Superior temporal gyrus (tissue), 1 donor: ENCODE data around the gene CRIP2.

Source experiments
- DNase-seq: peaks from one replicate; pipeline ENCODE4 v3.0.0-alpha.2; 2016; ENCODE audit errors: extremely low spot score

Gene CRIP2

GRCh38 chr14:105461903-105462302 lies 12.7 kb upstream of the CRIP2 start:
- no peak for DNase-seq

DNA sequence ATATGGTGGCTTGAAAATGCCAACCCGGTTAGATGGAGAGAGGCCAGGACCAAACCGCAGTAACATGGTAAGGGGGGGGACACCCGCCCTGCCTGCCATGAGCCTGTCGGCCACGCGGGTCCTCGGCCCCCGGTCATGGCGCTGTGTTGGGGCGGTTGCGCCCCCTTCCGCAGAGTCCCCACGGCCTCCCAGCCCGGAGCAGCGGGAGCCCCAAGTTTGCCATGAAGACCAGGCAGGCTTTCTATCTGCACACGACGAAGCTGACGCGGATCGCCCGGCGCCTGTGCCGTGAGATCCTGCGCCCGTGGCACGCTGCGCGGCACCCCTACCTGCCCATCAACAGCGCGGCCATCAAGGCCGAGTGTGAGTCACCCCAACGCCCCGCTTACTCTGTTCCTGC lies 10.1 kb upstream of the CRIP2 start:
- DNase-seq = no peak

- no peak for DNase-seq
Measured at GRCh38 chr14:105465209-105466031, 9.2 kb upstream of the CRIP2 start.

GRCh38 chr14:105466531-105467248 lies 7.9 kb upstream of the CRIP2 start:
- DNase-seq = no peak

DNA sequence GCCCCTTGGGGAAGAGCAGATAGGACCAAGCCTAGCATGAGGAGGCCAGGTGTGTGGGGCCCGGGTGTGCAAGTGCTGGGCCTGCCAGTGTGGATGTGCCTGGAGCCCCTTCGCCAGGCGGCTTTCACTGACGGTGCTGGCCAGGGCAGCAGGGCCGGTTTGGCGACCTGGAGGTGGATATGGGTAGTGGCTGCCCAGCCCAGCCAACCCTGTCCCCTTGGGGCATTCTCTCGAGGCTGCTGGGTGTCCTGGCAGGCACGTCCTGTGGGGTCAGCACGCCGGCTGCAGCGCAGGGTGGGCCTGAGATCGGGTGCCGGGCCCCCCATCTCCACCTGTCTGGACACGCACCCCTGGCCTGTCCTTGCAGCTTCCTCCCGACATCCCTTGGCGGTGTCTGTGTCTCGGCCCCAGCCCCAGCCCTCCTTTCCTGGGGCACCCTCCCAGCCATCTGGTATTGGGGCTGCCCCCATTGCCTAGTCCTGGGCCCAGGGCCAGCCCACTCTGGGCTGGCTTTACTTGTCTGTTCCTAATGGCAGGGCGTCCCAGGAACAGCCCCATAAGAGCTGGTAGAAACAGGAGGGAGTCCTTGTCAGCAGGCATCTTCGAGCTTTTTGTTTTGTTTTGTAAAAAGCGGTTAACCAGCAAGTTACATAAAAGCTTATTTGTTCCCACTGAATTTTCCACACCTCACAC lies 7.2 kb upstream of the CRIP2 start:
- peak; percentile 9 for DNase-seq

GRCh38 chr14:105467942-105468471 lies 6.6 kb upstream of the CRIP2 start:
- no peak for DNase-seq

DNA sequence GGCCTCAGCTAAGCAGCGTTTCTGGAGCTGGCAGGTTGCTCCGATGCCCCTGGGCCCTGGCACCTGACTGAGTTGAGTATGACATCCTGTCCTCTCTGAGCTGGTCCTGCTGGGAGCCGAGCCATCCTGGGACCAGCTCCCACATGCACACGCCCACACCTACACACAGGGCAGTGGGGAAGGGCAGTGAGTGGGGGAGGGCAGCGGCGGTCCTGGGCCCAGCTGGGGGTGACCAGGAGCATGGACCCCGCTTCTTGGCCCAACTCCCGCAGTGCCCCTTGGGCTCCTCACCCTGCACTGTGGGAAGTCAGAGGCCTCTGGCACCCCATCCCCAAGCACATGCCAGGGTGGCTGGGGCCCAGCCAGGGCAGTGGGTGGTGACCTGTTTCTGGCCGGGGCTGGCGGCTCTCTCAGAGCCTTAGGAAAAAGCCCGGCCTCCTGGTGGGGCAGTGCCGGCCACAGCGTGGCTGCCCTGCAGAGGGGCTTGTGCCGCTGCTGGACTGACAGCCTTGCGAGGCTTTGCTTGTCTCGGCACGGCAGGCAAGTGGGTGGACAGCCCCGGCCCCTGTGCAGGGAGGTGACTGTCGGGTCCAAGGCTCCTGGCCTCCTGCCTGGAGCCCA lies 5.9 kb upstream of the CRIP2 start:
- peak; percentile 5 for DNase-seq

- no peak for DNase-seq
Measured at GRCh38 chr14:105469456-105470349, 4.9 kb upstream of the CRIP2 start.

DNA sequence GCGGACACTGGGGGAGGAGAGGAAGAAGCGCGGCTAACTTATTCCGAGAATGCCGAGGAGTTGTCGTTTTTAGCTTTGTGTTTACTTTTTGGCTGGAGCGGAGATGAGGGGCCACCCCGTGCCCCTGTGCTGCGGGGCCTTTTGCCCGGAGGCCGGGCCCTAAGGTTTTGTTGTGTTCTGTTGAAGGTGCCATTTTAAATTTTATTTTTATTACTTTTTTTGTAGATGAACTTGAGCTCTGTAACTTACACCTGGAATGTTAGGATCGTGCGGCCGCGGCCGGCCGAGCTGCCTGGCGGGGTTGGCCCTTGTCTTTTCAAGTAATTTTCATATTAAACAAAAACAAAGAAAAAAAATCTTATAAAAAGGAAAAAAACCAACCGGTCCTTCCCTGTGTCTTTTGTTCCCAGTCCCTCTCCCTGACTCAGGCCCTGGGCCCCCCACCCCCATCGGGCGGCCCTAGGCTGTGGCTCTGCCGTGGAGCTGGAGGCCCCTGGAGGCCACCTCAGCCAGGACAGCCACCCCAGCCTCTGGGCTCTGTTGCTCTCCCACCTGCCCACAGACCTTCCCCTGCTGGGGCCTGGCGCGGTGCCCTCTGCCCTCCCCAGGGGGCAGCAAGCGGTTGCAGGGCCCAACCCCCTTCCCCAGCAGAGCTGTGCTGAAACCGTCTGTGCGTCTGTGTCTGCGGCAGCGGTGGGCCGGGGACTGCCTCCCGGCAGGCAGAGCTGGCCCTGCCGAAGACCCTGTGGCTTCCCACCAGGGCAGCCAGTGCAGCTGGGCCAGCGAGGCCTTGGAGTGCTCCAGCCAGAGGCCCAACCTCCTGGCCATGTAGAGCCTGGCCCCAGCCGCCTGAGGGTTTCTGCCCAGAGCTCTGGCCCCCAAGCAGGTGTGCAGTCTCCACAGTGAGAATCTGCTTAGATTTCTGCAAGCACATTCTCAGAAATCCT lies 4.0 kb upstream of the CRIP2 start:
- peak; percentile 4 for DNase-seq

GRCh38 chr14:105471297-105471821 lies 3.3 kb upstream of the CRIP2 start:
- peak; percentile 9 for DNase-seq

GRCh38 chr14:105471823-105472485 lies 2.7 kb upstream of the CRIP2 start:
- DNase-seq = no peak

DNA sequence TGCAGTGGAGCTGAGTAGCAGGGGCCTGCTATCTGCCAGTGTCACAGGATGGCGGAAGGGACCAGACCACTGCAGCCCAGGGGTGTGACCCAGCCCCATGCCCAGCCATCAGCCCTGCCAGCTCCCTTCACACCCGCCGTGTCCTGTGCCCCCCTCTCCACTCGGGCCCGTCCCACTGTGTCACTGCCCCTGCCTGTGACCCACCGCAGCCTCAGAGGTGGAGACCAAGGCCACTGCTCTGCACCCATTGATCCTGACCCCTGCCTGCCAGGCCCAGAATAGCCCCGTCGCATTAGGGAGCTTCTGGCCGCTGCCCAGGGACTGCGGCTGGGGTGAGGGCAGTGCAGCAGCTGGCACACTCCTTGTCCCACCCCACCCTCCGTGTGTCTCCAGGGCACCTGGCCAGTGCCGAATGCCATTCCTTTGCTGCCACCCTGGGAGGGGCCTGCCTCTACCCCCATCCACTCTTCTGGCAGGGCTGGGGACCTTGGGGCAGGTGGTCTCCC lies 2.1 kb upstream of the CRIP2 start:
- no peak for DNase-seq

DNA sequence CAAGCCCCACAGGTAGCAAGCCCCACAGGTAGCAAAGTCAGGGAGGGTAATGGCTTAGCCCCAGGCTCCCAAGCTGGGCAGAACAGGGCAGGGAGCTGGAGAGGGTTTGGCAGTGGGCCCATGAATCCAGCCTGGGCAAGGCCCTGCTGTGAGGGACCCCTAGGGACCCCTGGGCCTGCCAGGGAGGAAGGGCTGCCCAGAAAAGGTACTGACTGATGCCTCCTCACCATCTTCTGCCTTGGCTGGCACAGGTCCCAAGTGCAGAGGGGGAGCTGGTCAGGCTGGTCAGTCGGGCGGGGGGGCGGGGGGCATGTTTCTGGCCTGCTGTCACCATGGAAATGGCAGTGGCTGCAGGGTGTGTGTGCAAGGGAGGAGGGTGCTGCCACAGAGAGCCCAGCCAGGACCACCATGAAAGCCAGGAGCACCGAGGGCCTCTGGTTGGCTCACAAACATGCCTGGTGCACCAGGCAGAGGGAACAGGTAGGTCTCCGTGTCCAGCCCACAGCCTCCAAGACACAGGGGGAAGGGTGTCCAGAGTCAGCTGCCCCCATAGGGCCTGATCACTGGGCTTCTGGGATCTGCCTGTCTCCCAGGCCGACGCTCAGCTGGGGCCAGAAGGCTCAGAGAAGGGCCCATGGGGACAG lies 1.5 kb upstream of the CRIP2 start:
- peak; percentile 5 for DNase-seq

- no peak for DNase-seq
Measured at GRCh38 chr14:105473677-105474482, 741 bp upstream of the CRIP2 start.

DNA sequence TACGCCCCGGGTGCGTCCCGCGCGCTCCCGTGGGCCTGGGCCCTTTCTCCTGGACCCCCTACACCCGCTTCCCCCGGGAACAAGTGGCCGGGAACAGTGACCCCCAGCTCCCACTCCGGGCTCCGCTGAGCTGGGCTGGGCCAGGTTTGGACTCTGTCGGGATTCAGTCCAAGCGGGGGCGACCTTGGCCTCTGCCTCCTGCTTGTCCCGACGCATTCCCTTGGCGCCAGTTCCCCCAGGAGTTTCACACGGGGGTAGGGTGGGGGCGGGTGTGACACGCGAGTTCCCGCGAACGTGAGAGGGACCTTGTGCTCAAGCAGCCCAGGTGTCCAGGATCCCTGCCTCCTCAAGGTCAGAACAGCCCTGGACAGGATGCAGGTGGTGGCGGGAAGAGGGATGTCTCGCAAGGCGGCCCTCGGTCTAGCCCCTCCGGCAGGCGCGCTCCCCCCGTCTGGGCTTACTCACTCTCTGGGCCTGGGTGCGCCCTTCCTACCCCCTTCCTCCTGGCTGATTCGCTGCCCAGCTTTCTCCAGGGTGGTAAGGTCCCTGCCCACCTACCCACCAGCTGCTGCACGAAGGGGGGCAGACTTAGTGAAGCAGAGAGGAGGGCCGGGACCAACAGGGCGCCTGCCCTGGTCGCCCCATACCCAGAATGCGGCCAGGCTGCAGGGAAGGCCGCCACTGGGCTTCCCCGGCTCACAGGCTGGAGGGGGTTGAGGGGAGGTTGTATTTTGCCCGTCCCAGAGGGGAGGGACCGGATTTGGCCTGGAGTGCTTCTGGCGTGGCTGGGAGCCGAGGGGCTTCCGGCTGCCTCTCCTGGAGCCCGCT lies 862 bp downstream of the CRIP2 start:
- DNase-seq = no peak

GRCh38 chr14:105476097-105476830 lies 1.6 kb downstream of the CRIP2 start:
- peak; percentile 82 for DNase-seq
